Naive thymus-derived CD4-positive, alpha-beta T cell (primary cell): ENCODE data around the gene CBL. TPM values are rescaled to one million over a fixed set of nuclear protein-coding genes. Genes with fewer than 3 reads are reported as not detected.

ENCODE experiments used
- ATAC-seq: fragments of 150-1000 bp; cut with Tn5 transposase; 2 replicates; pipeline ENCODE4 v1.10.0; 2021; ENCODE audit warnings: mild to moderate bottlenecking, moderate library complexity
- CTCF ChIA-PET: fragments of 350-600 bp; sonication (Branson Sonifier 250); formaldehyde crosslinking; loops from one replicate; lab custom pipeline; 2021; ENCODE audit warnings: antibody characterized with exemption; lab: Charles Lee
- POLR2A ChIA-PET: fragments of 350-600 bp; sonication (Branson Sonifier 250); formaldehyde crosslinking; loops from one replicate; lab custom pipeline; 2021; ENCODE audit warnings: antibody characterized with exemption, inconsistent platforms; lab: Charles Lee
- DNase-seq, 9 donors: peaks; one replicate each; pipeline versions ENCODE4 v3.0.0 to v3.0.0-alpha.2; 2020 to 2022; ENCODE audit warnings: mixed read lengths in 1 of 9
- H3K27ac ChIP-seq: one replicate; pipeline ENCODE4 v1.7.0; 2013; ENCODE audit warnings: mild to moderate bottlenecking, low read depth, low read length, moderate library complexity
- H3K27me3 ChIP-seq, 2 donors: one replicate each; pipeline ENCODE4 v1.7.0; 2013; ENCODE audit warnings: low read length in 2 of 2, mild to moderate bottlenecking in 2 of 2, moderate library complexity in 2 of 2; ENCODE audit not compliant: control insufficient read depth in 2 of 2, insufficient read depth in 2 of 2
- H3K36me3 ChIP-seq, 3 experiments: 1 replicate in 2 of 3; 2 replicates in 1 of 3; pipeline ENCODE4 v1.7.0; 2013; ENCODE audit warnings: low read length in 3 of 3, mild to moderate bottlenecking in 3 of 3, moderate library complexity in 1 of 3; ENCODE audit not compliant: insufficient read depth in 3 of 3, control insufficient read depth in 2 of 3
- H3K4me1 ChIP-seq, 2 donors: one replicate each; pipeline ENCODE4 v1.7.0; 2013; ENCODE audit warnings: low read length in 2 of 2, mild to moderate bottlenecking in 2 of 2, moderate library complexity in 1 of 2; ENCODE audit not compliant: control insufficient read depth in 2 of 2, insufficient read depth in 2 of 2
- H3K4me3 ChIP-seq: 2 replicates; pipeline ENCODE4 v1.7.0; 2013; ENCODE audit warnings: mild to moderate bottlenecking, low read length
- H3K9me3 ChIP-seq, 3 experiments: 1 replicate in 2 of 3; 2 replicates in 1 of 3; pipeline ENCODE4 v1.7.0; 2013; ENCODE audit warnings: low read length in 3 of 3; ENCODE audit not compliant: control insufficient read depth in 2 of 3
- H3K27ac Mint-ChIP-seq, 9 donors: one replicate each; pipeline ENCODE4 v1.8.0; 2020 to 2022; ENCODE audit warnings: mixed read lengths in 9 of 9, mild to moderate bottlenecking in 8 of 9, moderate library complexity in 5 of 9, inconsistent platforms in 2 of 9
- H3K27me3 Mint-ChIP-seq, 5 donors: one replicate each; pipeline ENCODE4 v1.8.0; 2021 to 2022; ENCODE audit warnings: mixed read lengths in 5 of 5, mild to moderate bottlenecking in 1 of 5
- H3K36me3 Mint-ChIP-seq, 5 donors: one replicate each; pipeline ENCODE4 v1.8.0; 2020 to 2022; ENCODE audit warnings: mixed read lengths in 5 of 5, mild to moderate bottlenecking in 3 of 5, inconsistent platforms in 1 of 5
- H3K4me1 Mint-ChIP-seq, 7 donors: one replicate each; pipeline ENCODE4 v1.8.0; 2020 to 2022; ENCODE audit warnings: mixed read lengths in 7 of 7, mild to moderate bottlenecking in 3 of 7, inconsistent platforms in 1 of 7
- H3K4me3 Mint-ChIP-seq, 10 donors: one replicate each; pipeline ENCODE4 v1.8.0; 2020 to 2022; ENCODE audit warnings: mild to moderate bottlenecking in 10 of 10, mixed read lengths in 10 of 10, moderate library complexity in 6 of 10, inconsistent platforms in 2 of 10
- H3K9me3 Mint-ChIP-seq, 11 donors: one replicate each; pipeline ENCODE4 v1.8.0; 2020 to 2022; ENCODE audit warnings: mixed read lengths in 11 of 11, mild to moderate bottlenecking in 4 of 11, inconsistent platforms in 1 of 11, moderate library complexity in 1 of 11
- intact Hi-C, 2 donors: fragments of 100-400 bp; cut with micrococcal nuclease; formaldehyde crosslinking; loops; one replicate each; pipeline ENCODE4 v1.15.1; 2023
- polyA plus RNA-seq, 2 donors: library from polyadenylated mRNA; unstranded; fragments of 300-500 nt; fragmentation: Illumina TruSeq; gene quantifications; one replicate each; pipeline ENCODE4 v1.2.3, GENCODE V29; 2021
- total RNA-seq, 6 experiments: library from RNA in 5 of 6; stranded (reverse) in 5 of 6; gene quantifications; 1 replicate in 5 of 6; 2 replicates in 1 of 6; pipeline ENCODE4 v1.2.3 and lab custom pipeline; 2021 to 2026

CBL gene
- total and polyA plus RNA-seq, 7 experiments from 2014 or later: 17.5 to 51.8 (median 39.8) TPM

GRCh38 chr11:119332111-119332765 lies 126.1 kb downstream of the CBL start:
- intact Hi-C loops: no loop called here
- CTCF ChIA-PET: interaction anchor here (3.3 kb wide), 1 partner anchor 10 kb away, joined by 15 read pairs; no protein-coding TSS in a partner anchor
- POLR2A ChIA-PET: interaction anchor here (1.3 to 1.5 kb wide), 2 partner anchors 19 to 27 kb away, joined by 3 to 5 read pairs; no protein-coding TSS in a partner anchor

GRCh38 chr11:119334174-119334930 lies 128.2 kb downstream of the CBL start, which contains the start of gene RNF26:
TSS of gene RNF26 (plus strand) at chr11:119334527. CDS start at chr11:119335123, 596 bp downstream.
- Histone ChIP-seq H3K27me3 (peaks cover 4 to 9% of the 10 kb centered on the region in 2 donors), H3K27ac (peak within 1 kb of the TSS; percentile 89), H3K4me1 (peaks cover 10 to 12% of the 10 kb centered on the region in 2 donors), H3K36me3 (peaks cover 0 to 15% (median 0%) of the 10 kb centered on the region in 3 experiments), H3K9me3 (no peaks in the 10 kb centered on the region), H3K4me3 (peak within 1 kb of the TSS; percentile 60)
- intact Hi-C loops: loop anchor here (1.0 to 2.0 kb wide), 4 partner anchors 13 to 316 kb away; partner anchors contain the start of genes USP2 (in 2 of the 2), HINFP (in 1 of the 2), RPS25 (in 1 of the 2) and TRAPPC4 (in 1 of the 2)
- Mint-ChIP-seq H3K4me3 (peak within 1 kb of the TSS; percentile 88 to 99 (median 98)), H3K4me1 (peaks cover 22 to 59% (median 41%) of the 10 kb centered on the region in 7 donors), H3K27ac (peak within 1 kb of the TSS; percentile 91 to 99 (median 97)), H3K9me3 (no peaks in the 10 kb centered on the region), H3K36me3 (peaks cover 0 to 10% (median 0%) of the 10 kb centered on the region in 5 donors), H3K27me3 (peaks cover 9 to 30% (median 19%) of the 10 kb centered on the region in 5 donors)
- peak; percentile 98 for ATAC-seq
- peak; percentile 82 to 96 (median 94) for DNase-seq
- CTCF ChIA-PET: interaction anchor here (0.6 to 3.3 kb wide), 2 partner anchors 10 to 12 kb away, joined by 3 to 15 read pairs; no protein-coding TSS in a partner anchor
- POLR2A ChIA-PET: interaction anchor here (0.6 to 1.3 kb wide), 8 partner anchors 9 to 983 kb away, joined by 3 to 7 read pairs (median 3); partner anchors contain the start of gene CBL

More at GRCh38 chr11:119332111-119332765, 126.1 kb downstream of the CBL start:
- Mint-ChIP-seq H3K27ac (peak overlapping the region in 4 of 9 donors; percentile 75 to 99 (median 84)), H3K36me3 (peaks cover 0 to 6% (median 0%) of the 10 kb centered on the region in 5 donors), H3K4me1 (peaks cover 13 to 41% (median 31%) of the 10 kb centered on the region in 7 donors), H3K4me3 (peak overlapping the region in 9 of 10 donors; percentile 18 to 99 (median 94)), H3K9me3 (no peaks in the 10 kb centered on the region), H3K27me3 (peaks cover 0 to 27% (median 8%) of the 10 kb centered on the region in 5 donors)
- Histone ChIP-seq H3K4me3 (no peak overlapping the region), H3K27me3 (no peaks in the 10 kb centered on the region), H3K4me1 (peaks cover 5 to 12% of the 10 kb centered on the region in 2 donors), H3K9me3 (no peaks in the 10 kb centered on the region), H3K36me3 (peaks cover 0 to 15% (median 0%) of the 10 kb centered on the region in 3 experiments), H3K27ac (no peak overlapping the region)
- no peak for DNase-seq
- no peak for ATAC-seq

GRCh38 chr11:119335091-119335654 lies 129.0 kb downstream of the CBL start:
- DNase-seq: no peak
- Histone ChIP-seq H3K36me3 (peaks cover 0 to 15% (median 0%) of the 10 kb centered on the region in 3 experiments), H3K4me1 (peaks cover 12 to 14% of the 10 kb centered on the region in 2 donors), H3K4me3 (peak overlapping the region; percentile 60), H3K27ac (peak overlapping the region; percentile 89), H3K27me3 (peaks cover 4 to 11% of the 10 kb centered on the region in 2 donors), H3K9me3 (no peaks in the 10 kb centered on the region)
- Mint-ChIP-seq H3K4me1 (peaks cover 22 to 61% (median 41%) of the 10 kb centered on the region in 7 donors), H3K36me3 (peaks cover 0 to 10% (median 0%) of the 10 kb centered on the region in 5 donors), H3K4me3 (peak overlapping the region; percentile 88 to 99 (median 98)), H3K9me3 (no peaks in the 10 kb centered on the region), H3K27me3 (peaks cover 11 to 23% (median 19%) of the 10 kb centered on the region in 5 donors), H3K27ac (peak overlapping the region; percentile 91 to 99 (median 97))
- ChIA-PET CTCF (no interaction called here), POLR2A (interaction anchor here (0.6 to 1.2 kb wide), 5 partner anchors 9 to 298 kb away, joined by 3 to 7 read pairs (median 3); no protein-coding TSS in a partner anchor)
- ATAC-seq: no peak
- intact Hi-C loops: loop anchor here in 1 of 2 donors (2.0 to 5.0 kb wide), 2 partner anchors 128 to 316 kb away; partner anchors contain the start of genes CBL, RPS25 and TRAPPC4

- Mint-ChIP-seq H3K4me3 (peak overlapping the region; percentile 88 to 99 (median 98)), H3K9me3 (no peaks in the 10 kb centered on the region), H3K27me3 (peaks cover 14 to 19% (median 17%) of the 10 kb centered on the region in 5 donors), H3K27ac (peak overlapping the region in 6 of 9 donors; percentile 49 to 99 (median 91)), H3K4me1 (peaks cover 22 to 64% (median 43%) of the 10 kb centered on the region in 7 donors), H3K36me3 (peaks cover 0 to 10% (median 0%) of the 10 kb centered on the region in 5 donors)
- intact Hi-C loops: loop anchor here in 1 of 2 donors (2.0 to 5.0 kb wide), 2 partner anchors 129 to 317 kb away; partner anchors contain the start of genes CBL, RPS25 and TRAPPC4
- H3K4me1 ChIP-seq: peaks cover 12 to 15% of the 10 kb centered on the region in 2 donors
- peaks cover 4 to 16% of the 10 kb centered on the region in 2 donors for H3K27me3 ChIP-seq
- H3K36me3 ChIP-seq: peaks cover 0 to 15% (median 0%) of the 10 kb centered on the region in 3 experiments
- ChIA-PET POLR2A (interaction anchor here (0.6 kb wide), 1 partner anchor 159 kb away, joined by 3 read pairs; no protein-coding TSS in a partner anchor), CTCF (interaction anchor here (1.0 kb wide), 1 partner anchor 13 kb away, joined by 4 read pairs; no protein-coding TSS in a partner anchor)
- no peaks in the 10 kb centered on the region for H3K9me3 ChIP-seq
- DNase-seq (no peak), ATAC-seq (no peak)
- no peak overlapping the region for H3K27ac ChIP-seq
- no peak overlapping the region for H3K4me3 ChIP-seq
Observed at GRCh38 chr11:119335655-119336543, 129.8 kb downstream of the CBL start.
